ENCODE measurements around the gene NIPAL4.

The NIPAL4 gene

DNA sequence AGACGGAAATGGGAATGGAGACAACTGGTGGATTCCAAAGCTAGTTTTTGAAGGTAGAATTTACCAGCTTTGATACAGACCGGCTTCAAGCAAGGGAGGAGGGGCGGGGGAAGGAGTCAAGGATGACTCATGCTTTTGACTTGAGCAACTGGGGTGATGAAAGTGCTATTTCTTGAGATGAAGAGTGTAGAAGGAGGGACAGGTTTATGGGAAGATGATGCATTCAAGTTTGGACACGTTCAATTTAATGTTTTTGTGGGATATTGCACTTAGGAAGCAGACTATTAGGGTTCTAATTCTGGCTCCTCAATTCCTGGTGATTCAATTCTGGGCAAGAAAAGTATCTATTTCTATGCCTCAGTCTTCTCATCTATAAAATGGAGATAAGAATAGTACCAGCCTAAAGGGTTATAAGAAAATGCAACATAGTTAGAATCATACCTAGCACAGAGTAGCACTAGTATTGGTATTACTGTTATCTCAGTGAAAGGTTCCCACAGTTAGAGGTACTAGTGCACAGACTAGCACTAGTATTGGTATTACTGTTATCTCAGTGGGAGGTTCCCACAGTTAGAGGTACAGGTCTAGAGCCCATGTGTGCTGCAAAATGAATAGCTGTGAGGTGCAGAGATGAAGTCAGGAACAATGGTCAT lies 4.6 kb downstream of the NIPAL4 start:
- no peaks in the 10 kb centered on the region for H3K9me2 ChIP-seq (ENCODE audit: low read depth, low read length)
- no peaks in the 10 kb centered on the region for H3K79me2 ChIP-seq (ENCODE audit: insufficient read depth, low read length)
- no peaks in the 10 kb centered on the region for H3K27me3 ChIP-seq (ENCODE audit: insufficient read depth, low read length)
- H4K20me1 ChIP-seq (ENCODE audit: insufficient read depth, low read length) = no peaks in the 10 kb centered on the region
- no peak overlapping the region for H3K4me2 ChIP-seq (ENCODE audit: low read length)
- no peak overlapping the region for H2AFZ ChIP-seq (ENCODE audit: low read length)
- H3K9me3 ChIP-seq (ENCODE audit: low read length) = no peaks in the 10 kb centered on the region
- no peak overlapping the region for H3K9ac ChIP-seq (ENCODE audit: low read length)
- H3K36me3 ChIP-seq (ENCODE audit: insufficient read depth, low read length) = no peaks in the 10 kb centered on the region
- no peak overlapping the region for H3K27ac ChIP-seq (ENCODE audit: low read depth, low read length, poor library complexity, severe bottlenecking)
- TF ChIP-seq, protein P1, sequence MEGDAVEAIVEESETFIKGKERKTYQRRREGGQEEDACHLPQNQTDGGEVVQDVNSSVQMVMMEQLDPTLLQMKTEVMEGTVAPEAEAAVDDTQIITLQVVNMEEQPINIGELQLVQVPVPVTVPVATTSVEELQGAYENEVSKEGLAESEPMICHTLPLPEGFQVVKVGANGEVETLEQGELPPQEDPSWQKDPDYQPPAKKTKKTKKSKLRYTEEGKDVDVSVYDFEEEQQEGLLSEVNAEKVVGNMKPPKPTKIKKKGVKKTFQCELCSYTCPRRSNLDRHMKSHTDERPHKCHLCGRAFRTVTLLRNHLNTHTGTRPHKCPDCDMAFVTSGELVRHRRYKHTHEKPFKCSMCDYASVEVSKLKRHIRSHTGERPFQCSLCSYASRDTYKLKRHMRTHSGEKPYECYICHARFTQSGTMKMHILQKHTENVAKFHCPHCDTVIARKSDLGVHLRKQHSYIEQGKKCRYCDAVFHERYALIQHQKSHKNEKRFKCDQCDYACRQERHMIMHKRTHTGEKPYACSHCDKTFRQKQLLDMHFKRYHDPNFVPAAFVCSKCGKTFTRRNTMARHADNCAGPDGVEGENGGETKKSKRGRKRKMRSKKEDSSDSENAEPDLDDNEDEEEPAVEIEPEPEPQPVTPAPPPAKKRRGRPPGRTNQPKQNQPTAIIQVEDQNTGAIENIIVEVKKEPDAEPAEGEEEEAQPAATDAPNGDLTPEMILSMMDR (IDR thresholded peaks at IDR 0.05; ENCODE audit: low read length) = no peak
- TF ChIP-seq EZH2 (IDR thresholded peaks at IDR 0.05; ENCODE audit: borderline replicate concordance, low read length) = no peak
- no peak overlapping the region for H3K4me3 ChIP-seq (ENCODE audit: low read depth, low read length, poor library complexity, severe bottlenecking)
- no peaks in the 10 kb centered on the region for H3K4me1 ChIP-seq (ENCODE audit: insufficient read depth, low read length, severe bottlenecking)
- no peaks in the 10 kb centered on the region for H3F3A ChIP-seq (ENCODE audit: insufficient read depth, low read length)

DNA sequence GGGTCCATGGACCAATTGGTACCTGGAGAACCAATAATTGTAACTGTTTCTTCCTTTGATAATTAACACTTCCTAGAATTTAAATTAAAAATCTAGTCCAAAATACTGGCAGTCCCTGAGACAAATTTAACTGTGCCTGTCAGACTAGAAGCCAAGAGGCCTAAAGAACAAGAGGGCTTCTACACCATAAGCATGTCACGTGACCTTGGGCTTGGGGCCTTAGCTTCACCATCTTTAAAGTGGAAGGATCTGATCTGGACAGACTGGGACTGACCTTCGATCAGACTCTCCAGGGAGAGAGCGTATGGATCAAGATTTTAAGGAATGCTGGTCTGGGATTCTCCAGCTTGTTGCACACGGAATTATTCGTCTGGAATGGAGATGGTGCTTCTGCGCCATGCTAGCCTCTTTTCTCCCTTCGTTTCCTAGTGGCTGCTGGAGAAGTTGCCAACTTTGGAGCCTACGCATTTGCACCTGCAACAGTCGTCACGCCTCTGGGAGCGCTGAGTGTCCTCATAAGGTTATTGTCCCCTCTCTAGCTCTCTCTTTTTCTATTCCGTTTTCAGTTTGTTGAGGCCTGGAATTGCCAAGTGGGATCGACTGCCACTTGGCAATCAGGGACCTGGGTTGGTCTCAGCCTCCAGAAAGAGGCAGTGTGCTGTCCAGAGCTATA lies 8.4 kb downstream of the NIPAL4 start:
- Histone ChIP-seq H3K9me2 (ENCODE audit: low read depth, low read length) (no peaks in the 10 kb centered on the region), H3K36me3 (ENCODE audit: insufficient read depth, low read length) (no peaks in the 10 kb centered on the region), H4K20me1 (ENCODE audit: insufficient read depth, low read length) (no peaks in the 10 kb centered on the region), H3K79me2 (ENCODE audit: insufficient read depth, low read length) (no peaks in the 10 kb centered on the region), H3K27ac (ENCODE audit: low read depth, low read length, poor library complexity, severe bottlenecking) (no peak overlapping the region), H3F3A (ENCODE audit: insufficient read depth, low read length) (no peaks in the 10 kb centered on the region), H2AFZ (ENCODE audit: low read length) (no peak overlapping the region), H3K9me3 (ENCODE audit: low read length) (no peaks in the 10 kb centered on the region), H3K27me3 (ENCODE audit: insufficient read depth, low read length) (no peaks in the 10 kb centered on the region), H3K4me3 (ENCODE audit: low read depth, low read length, poor library complexity, severe bottlenecking) (no peak overlapping the region), H3K4me1 (ENCODE audit: insufficient read depth, low read length, severe bottlenecking) (no peaks in the 10 kb centered on the region), H3K9ac (ENCODE audit: low read length) (no peak overlapping the region), H3K4me2 (ENCODE audit: low read length) (no peak overlapping the region)
- TF ChIP-seq EZH2 (IDR thresholded peaks at IDR 0.05; ENCODE audit: borderline replicate concordance, low read length) = no peak
- TF ChIP-seq, protein P1 (IDR thresholded peaks at IDR 0.05; ENCODE audit: low read length) = no peak

DNA sequence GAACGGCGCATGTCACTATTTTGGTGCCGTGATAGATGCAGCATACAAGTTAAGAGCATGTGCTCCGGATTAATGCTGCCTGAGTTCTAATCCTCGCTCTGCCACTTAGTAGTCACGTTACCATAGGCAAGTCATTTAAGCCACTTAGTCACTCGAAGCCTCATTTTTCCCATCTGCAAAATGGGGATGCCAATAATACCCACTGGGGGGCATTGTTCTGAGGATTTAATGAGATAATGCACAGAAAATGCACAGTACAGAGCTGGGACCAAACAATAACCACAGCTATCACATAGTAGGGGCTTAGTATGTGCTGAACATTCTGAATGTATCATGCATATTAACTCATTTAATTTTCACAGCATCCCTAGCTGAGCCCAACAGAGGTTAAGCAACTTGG lies 9.1 kb downstream of the NIPAL4 start:
- H3K9ac ChIP-seq (ENCODE audit: low read length) = no peak overlapping the region
- no peak overlapping the region for H3K27ac ChIP-seq (ENCODE audit: low read depth, low read length, poor library complexity, severe bottlenecking)
- H3K36me3 ChIP-seq (ENCODE audit: insufficient read depth, low read length) = no peaks in the 10 kb centered on the region
- no peak overlapping the region for H2AFZ ChIP-seq (ENCODE audit: low read length)
- no peaks in the 10 kb centered on the region for H4K20me1 ChIP-seq (ENCODE audit: insufficient read depth, low read length)
- no peaks in the 10 kb centered on the region for H3K9me2 ChIP-seq (ENCODE audit: low read depth, low read length)
- no peak overlapping the region for H3K4me3 ChIP-seq (ENCODE audit: low read depth, low read length, poor library complexity, severe bottlenecking)
- no peaks in the 10 kb centered on the region for H3K27me3 ChIP-seq (ENCODE audit: insufficient read depth, low read length)
- H3K4me1 ChIP-seq (ENCODE audit: insufficient read depth, low read length, severe bottlenecking) = no peaks in the 10 kb centered on the region
- no peak overlapping the region for H3K4me2 ChIP-seq (ENCODE audit: low read length)
- no peaks in the 10 kb centered on the region for H3F3A ChIP-seq (ENCODE audit: insufficient read depth, low read length)
- H3K9me3 ChIP-seq (ENCODE audit: low read length) = no peaks in the 10 kb centered on the region
- no peak for TF ChIP-seq EZH2 (IDR thresholded peaks at IDR 0.05; ENCODE audit: borderline replicate concordance, low read length)
- TF ChIP-seq, protein P1 (IDR thresholded peaks at IDR 0.05; ENCODE audit: low read length) = peak; percentile 48
- no peaks in the 10 kb centered on the region for H3K79me2 ChIP-seq (ENCODE audit: insufficient read depth, low read length)

All from OCI-LY1 (cell line).